HG03175 (cell line): ENCODE measurements around the gene PCNX2.
"Not testable (repeated sequence)": the region's sequence is repeated elsewhere in the genome, so short reads cannot be mapped to it uniquely, and the experiment has no call there.

ENCODE experiments used
- ATAC-seq: cut with Tn5 transposase; IDR thresholded peaks from one replicate; pipeline ENCODE4 v1.9.1; 2021; ENCODE audit warnings: mild to moderate bottlenecking, moderate library complexity; ENCODE audit not compliant: unreplicated experiment

Gene PCNX2

DNA sequence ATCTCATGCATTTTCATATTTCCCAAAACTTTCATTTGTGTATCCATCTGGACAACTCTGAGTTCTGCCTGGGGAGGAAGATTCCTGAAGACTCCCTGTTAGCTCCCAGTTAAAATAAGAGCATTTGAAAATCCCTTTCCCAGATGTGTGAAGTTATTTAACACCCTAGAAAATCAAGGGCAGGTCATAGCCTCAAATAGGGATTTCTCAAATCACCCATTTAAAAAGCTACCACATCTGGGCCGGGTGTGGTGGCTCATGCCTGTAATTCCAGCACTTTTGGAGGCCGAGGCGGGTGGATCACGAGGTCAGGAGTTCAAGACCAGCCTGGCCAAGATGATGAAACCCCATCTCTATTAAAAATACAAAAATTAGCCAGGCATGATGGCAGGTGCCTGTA is 214.7 kb downstream of the PCNX2 start:
- not testable (repeated sequence) for ATAC-seq

- ATAC-seq: no peak
Observed at GRCh38 chr1:233080286-233080685, 215.2 kb downstream of the PCNX2 start.

DNA sequence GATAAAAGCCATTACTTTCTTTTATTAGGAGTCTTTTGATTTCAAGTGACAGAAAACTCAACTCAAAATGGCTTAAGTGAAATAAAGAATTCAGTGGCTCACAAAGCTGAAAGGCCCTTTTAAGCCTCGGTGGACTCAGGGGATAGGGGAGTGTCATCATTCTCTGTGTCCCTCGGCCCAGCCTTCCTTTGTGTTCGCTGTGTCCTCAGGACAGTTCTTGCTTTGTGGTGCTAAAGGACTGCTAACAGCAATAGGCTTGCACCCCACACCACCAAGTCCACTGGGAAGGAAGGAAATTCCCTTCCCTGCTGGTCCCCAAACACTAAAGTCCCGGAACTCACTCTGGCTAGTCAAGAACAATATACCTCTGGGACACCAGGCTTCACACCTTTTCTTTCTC is 216.0 kb downstream of the PCNX2 start:
- ATAC-seq: no peak

DNA sequence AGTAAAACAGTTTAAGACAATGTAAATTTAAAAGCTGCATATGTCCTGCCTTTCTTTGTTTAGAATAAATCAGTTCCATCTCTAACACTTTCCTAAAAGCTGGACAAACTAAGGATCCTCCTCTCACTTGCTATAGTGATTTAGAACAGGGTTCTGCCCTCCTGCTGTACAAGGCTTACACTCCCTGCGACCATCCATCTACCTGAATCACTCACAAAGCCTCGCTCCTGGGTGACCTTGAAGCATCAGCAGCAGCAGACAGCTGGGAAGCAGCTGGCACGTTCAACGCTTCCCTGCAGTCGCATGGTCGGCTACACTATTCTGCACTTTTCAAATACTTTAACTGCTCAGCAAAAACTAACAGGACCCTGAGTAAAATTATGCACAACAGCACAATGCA is 217.1 kb downstream of the PCNX2 start:
- ATAC-seq: no peak

GRCh38 chr1:233075915-233076295 is 219.6 kb downstream of the PCNX2 start:
- no peak for ATAC-seq

DNA sequence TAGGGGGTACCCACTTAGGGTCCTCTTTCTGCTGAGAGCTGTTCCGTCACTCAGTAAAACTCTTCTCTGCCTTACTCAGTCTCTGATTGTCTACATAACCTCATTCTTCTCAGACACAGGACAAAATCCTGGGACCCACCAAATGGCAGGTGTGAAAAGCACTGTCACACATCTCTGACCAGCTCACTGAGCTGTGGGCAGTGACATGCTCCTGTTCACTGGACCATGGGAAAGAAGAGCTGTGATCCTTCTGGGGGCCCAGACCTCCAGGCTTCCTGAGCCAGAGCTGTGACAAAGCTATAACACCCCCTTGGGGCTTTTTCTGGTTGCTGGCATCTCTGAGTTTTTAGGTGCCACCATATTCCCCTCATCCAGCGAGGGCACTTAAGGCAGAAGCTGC is 229.4 kb downstream of the PCNX2 start:
- no peak for ATAC-seq

DNA sequence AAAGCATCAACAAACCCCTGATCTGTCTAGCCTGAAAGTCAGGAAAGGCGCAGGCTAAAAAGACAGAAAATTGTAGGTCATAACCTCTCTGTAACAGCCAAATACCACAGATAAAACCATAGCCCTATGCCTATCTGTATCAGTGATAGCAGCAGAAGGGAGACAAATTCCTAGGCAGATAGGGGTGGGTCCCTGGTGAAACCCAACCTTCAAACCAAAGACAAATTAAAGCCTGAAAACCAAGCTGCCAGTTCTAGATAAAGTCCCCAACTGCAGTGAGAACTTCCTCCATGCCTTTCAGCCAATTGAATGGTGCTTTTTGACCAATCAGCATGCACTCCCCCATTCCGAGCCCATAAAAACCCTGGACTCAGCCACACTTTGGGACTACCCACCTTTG is 229.8 kb downstream of the PCNX2 start:
- no peak for ATAC-seq

GRCh38 chr1:233064988-233065387 is 230.5 kb downstream of the PCNX2 start:
- ATAC-seq: no peak

DNA sequence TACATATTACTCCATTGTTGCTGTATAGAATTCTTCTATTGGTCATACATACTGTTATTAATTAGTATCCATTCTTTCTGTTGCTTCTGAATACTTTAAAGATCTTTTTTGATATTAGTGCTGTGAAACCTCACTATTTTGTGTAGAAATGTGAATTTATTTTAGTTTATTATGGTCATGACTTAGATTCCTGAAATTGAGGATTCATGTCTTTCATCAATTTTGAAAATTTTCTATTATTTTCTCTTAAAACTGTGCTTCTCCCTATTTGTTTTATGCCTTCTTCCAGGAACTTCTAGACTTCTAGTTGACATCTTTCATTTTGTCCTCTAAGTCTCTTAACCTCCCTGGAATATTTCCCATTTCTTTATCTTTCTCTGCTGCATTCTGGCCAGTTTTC is 232.1 kb downstream of the PCNX2 start:
- no peak for ATAC-seq

DNA sequence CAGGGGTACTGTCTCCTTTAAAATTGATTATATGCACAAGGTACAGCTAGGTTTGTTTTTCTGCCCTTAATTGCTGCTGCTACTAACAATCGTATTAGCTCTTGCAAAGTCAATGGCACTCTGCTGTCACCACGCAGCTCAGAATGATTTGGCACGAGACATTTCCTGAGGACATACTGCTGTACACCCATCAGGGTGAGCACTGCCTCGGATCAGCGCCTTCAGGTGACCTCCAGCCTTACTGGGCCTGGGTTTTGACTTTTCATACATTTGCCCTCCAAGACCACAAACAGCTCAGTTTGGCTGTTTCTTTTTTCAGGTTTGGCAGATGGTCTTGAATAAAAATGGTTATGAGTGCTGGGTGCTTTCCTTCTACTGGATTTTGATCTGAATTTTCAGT is 234.3 kb downstream of the PCNX2 start:
- ATAC-seq: no peak

DNA sequence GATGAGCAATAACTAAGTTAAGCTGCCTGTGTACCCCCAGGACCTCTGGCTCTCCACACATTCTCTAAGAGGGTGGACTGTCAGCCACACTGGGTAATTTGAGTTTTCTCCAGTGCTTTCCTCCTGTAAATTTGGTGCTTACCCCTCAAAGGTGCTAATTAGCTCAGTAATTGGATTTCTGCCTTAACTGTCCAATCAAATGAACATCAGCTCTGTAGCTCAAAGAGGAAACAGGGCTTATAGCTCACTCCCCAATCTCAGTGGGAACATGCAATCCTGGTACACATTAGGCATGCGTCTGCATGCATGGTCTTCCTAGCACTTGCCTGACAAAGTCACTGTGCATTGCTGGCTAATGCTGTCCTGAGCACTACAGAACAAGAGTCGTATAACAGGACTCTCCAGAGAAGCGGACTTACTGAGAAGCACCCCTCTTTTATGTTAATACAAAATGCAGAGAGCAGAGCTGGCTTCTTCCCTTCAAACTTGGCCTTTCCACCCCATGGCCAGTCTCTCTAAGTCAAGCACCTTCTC is 235.0 kb downstream of the PCNX2 start:
- no peak for ATAC-seq

DNA sequence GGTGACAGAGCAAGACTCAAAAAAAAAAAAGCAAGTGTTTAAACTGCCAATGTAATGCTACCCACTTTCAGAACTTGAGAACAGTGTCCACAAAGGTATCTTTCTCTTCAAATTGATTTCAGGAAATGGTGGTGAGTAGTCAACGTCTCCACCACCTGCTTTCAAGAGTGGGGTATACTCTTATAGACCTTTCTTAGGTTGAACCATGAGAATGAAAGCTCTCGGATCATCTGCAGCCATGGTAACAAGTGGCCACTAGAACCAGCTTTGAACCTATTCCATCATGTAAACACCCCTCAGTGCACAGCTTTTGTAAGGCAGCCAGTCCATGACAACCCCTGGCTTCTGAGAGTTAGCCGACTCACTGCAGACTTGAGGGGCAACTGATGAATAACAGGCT is 237.7 kb downstream of the PCNX2 start:
- no peak for ATAC-seq

GRCh38 chr1:233055879-233056641 is 239.5 kb downstream of the PCNX2 start:
- no peak for ATAC-seq

- no peak for ATAC-seq
Observed at GRCh38 chr1:233045588-233045987, 249.9 kb downstream of the PCNX2 start.

GRCh38 chr1:233042834-233043233 is 252.7 kb downstream of the PCNX2 start:
- ATAC-seq: no peak

DNA sequence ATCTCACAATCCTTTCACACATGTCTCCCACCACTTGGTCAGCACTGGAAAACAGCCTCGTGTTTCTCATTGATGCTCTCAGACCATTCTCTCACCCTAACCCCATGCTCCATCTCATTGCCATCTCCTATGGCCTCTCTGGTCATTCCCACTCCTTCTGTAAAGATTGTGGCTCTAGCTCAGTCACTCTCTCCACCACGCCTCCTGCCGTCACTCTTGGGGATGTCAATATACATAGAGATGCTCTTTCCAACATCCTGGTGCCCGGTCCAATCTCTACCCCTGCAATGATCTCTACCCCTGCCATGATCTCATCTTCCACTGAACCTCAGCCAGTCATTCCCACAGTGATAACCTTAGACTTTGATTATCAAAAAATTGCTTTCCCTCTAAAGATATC is 255.0 kb downstream of the PCNX2 start:
- ATAC-seq: no peak

DNA sequence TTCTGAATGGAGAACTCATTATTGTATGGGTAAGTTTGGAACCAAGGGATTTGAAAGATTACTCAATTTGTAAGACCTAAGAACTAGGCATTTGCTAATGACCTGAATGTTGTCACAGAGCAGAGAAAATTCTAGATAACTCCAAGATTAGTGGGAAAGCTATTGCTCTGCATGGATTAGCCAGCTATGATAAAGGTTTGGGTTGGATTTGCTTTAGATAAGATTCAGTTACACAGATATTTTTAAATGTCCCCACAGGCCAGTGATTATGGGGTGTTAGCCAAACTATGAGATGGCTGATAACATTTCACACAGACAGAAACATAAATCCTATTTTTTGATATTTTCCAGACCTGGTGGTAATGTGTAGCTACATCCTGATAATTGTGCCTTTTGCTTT is 256.9 kb downstream of the PCNX2 start:
- ATAC-seq: no peak

DNA sequence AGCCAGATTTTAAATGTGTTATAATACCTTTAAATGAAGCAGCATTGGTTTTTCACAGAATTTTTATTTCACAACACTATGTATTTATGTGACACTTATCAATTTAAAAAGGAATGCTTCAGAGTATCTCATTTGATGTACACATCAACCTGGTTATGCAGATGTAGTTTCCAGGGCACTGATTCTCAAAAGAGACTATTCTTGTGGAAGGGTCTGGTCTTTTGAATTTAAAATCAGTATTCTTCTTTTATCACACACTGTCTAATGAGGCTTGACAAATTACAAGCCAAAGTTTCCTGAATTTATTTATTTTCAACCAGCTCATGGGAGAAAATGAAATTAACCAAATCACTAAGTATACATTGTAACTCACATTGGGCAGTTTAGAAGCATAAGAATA is 257.7 kb downstream of the PCNX2 start:
- no peak for ATAC-seq

DNA sequence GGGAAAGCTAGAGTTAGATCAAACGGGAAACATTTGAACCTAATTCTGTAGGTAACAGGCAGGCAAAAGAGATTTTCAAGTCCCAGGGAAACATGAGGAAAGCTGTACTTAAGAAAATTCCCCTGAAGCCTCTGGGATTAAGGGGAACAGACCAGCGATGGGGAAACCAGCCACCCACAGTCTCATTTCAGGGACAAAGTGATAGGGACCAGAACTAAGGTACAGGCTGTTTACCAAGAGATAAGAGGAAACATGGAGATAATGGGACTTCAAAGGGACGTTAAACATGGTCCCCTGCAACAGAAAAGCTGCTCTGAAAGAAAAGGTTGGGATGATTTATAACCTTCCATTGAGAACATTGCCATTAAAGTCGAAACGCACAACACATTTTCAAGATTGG is 260.7 kb downstream of the PCNX2 start:
- ATAC-seq: no peak

GRCh38 chr1:233033361-233033760 is 262.2 kb downstream of the PCNX2 start:
- no peak for ATAC-seq

DNA sequence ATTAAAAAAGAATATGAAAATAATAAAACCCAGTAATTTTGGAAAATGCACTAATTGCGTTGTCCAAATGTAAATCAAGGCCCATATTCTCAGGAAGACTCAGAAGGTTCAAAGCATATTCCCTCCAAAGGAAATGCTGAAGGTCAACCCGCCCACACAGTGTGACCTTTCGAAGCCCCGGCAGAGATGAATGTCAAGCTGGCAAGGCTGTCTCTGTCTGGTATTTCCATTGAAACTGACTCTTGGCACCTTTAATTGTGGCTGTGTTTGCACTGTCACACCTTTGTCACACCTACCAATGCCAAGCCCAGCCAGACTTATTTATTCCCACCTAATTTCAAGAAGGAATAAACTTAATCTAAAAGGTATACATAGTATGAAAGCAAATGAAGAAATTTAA is 262.6 kb downstream of the PCNX2 start:
- ATAC-seq: no peak

- ATAC-seq: no peak
Observed at GRCh38 chr1:233031521-233031920, 264.0 kb downstream of the PCNX2 start.

- ATAC-seq: no peak
Observed at GRCh38 chr1:233027046-233027445, 268.5 kb downstream of the PCNX2 start.
